Tibial nerve (tissue), 4 donors: ENCODE data around the gene SCYL2.

Experiments used
- EP300 ChIP-seq, 2 donors: sonication (generic); formaldehyde crosslinking; IDR thresholded peaks; one replicate each; pipeline ENCODE4 v1.6.1; 2017; ENCODE audit warnings: antibody characterized with exemption in 2 of 2, mild to moderate bottlenecking in 1 of 2
- POLR2A ChIP-seq, 2 donors: fragments of 450-650 bp; IDR thresholded peaks; one replicate each; pipeline ENCODE4 v1.6.1; 2017; ENCODE audit warnings: antibody characterized with exemption in 2 of 2, mild to moderate bottlenecking in 2 of 2, moderate library complexity in 2 of 2
- TF ChIP-seq, protein P1 (sequence below), 5 experiments: fragments of 200-600 bp in 3 of 5; fragments of 450-650 bp in 2 of 5; sonication (generic) in 3 of 5; IDR thresholded peaks; one replicate each; pipeline ENCODE4 v1.5.1; 2016 to 2019; ENCODE audit warnings: antibody characterized with exemption in 5 of 5, mild to moderate bottlenecking in 3 of 5, moderate library complexity in 2 of 5

DNA sequence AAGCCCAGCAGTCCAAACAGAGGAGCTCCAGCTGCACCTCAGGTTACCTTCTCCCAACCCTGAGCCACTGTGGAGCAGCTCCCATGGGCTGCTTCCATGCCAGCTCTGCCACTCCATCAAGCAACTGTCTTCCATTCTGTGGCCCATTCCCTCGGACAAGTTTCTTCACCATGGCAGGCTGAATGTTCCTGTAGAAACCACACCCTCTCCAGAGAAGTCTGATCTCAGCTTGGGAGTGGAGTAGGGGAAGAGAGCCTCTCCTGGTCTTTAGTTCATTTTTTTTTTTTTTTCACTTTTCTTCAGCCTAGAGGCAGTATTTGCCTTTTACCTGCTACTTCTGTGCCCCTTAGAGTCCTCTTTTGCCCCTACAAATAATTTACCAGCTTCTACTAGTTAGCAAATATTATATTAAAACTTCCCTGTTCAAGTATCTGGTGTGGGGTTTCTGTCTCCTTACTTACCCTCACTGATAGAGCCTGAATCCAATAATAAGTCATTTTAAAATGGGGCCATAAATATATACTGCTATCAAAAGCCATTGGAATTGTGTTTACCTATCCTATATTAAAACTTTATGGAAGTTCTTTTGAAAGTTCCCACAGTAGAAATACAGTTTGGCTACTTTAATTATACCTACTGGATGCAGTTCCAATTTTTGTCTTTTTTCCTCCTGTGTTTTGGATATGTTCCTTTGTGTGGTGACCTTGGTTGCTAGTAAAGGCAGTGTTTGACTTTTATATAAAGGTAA is 78.2 kb downstream of the SCYL2 start:
- TF ChIP-seq, protein P1, sequence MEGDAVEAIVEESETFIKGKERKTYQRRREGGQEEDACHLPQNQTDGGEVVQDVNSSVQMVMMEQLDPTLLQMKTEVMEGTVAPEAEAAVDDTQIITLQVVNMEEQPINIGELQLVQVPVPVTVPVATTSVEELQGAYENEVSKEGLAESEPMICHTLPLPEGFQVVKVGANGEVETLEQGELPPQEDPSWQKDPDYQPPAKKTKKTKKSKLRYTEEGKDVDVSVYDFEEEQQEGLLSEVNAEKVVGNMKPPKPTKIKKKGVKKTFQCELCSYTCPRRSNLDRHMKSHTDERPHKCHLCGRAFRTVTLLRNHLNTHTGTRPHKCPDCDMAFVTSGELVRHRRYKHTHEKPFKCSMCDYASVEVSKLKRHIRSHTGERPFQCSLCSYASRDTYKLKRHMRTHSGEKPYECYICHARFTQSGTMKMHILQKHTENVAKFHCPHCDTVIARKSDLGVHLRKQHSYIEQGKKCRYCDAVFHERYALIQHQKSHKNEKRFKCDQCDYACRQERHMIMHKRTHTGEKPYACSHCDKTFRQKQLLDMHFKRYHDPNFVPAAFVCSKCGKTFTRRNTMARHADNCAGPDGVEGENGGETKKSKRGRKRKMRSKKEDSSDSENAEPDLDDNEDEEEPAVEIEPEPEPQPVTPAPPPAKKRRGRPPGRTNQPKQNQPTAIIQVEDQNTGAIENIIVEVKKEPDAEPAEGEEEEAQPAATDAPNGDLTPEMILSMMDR (IDR thresholded peaks at IDR 0.05): no peak
- TF ChIP-seq POLR2A (IDR thresholded peaks at IDR 0.05): no peak
- TF ChIP-seq EP300 (IDR thresholded peaks at IDR 0.05): no peak
